PFSK-1 (cell line): Measurements from ENCODE around the gene NCOA5.

Experiments
- FOXP2 ChIP-seq: optimal IDR thresholded peaks from 2 replicates; pipeline ENCODE3; 2011; ENCODE audit warnings: borderline replicate concordance, control low read depth, inconsistent platforms; ENCODE audit not compliant: insufficient read depth; ENCODE audit errors: extremely low read length, extremely low read depth
- POLR2AphosphoS5 ChIP-seq: IDR thresholded peaks from 2 replicates; pipeline ENCODE4 v1.6.1; 2012; ENCODE audit warnings: low read depth, mild to moderate bottlenecking, control low read depth, low read length, moderate library complexity
- REST ChIP-seq, 2 experiments: IDR thresholded peaks; 2 replicates each; pipeline versions ENCODE4 v1.6.1 to v1.8.0; 2011 to 2012; ENCODE audit warnings: low read depth in 2 of 2, low read length in 2 of 2, control low read depth in 1 of 2, inconsistent platforms in 1 of 2, mild to moderate bottlenecking in 1 of 2, moderate library complexity in 1 of 2; ENCODE audit not compliant: insufficient read depth in 1 of 2
- SIN3A ChIP-seq: IDR thresholded peaks from 2 replicates; pipeline ENCODE4 v1.6.1; 2012; ENCODE audit warnings: mild to moderate bottlenecking, low read length, moderate library complexity, borderline replicate concordance; ENCODE audit not compliant: insufficient read depth
- TAF1 ChIP-seq: IDR thresholded peaks from 2 replicates; pipeline ENCODE4 v1.6.1; 2012; ENCODE audit warnings: low read length, control low read depth, borderline replicate concordance; ENCODE audit not compliant: insufficient read depth

- TF ChIP-seq SIN3A: no peak
- no peak for TF ChIP-seq REST (IDR thresholded peaks at IDR 0.05; ENCODE audit: insufficient read depth in 1 of 2, low read depth in 2 of 2, low read length in 2 of 2)
- TF ChIP-seq POLR2AphosphoS5: no peak
- no peak for TF ChIP-seq TAF1
- TF ChIP-seq FOXP2: no peak
Measured at GRCh38 chr20:46133886-46134654, 44.3 kb upstream of the NCOA5 start.
